GM21526 (cell line): ENCODE data around the gene RFX3.
A peak's percentile ranks its signal among the peaks of the same experiment; 100 is the strongest.

Experiments used
- ATAC-seq: cut with Tn5 transposase; IDR thresholded peaks from one replicate; pipeline ENCODE4 v1.9.1; 2021; ENCODE audit warnings: moderate library complexity; ENCODE audit not compliant: unreplicated experiment, low FRiP score

Gene RFX3

DNA sequence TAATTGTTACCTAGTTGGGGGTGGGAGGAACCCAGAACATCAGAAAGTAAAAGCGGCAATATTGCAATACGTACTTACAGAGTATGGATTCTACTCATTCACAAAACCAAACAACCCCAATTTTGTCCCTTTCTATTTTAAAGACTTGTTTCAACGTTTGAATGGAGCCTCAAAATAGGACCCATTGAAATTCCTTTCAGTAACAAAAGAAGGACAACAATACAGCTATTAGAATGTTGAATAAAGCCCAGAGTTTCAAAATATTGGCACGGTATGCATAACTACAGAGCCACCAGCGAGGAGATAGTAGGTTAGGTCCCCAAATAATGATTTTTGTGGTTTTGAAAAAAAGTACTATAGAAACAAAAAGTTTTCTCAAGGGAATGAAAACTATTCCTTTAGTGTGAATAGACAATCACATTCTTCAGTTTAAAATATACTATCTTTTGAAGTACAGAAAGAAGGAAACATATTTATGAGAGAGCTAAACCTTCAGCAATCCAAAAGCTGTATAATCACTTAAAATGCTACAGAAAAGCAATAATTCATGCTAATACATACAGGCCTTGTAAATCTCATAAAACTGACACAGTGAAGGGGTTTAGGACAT, 235.5 kb downstream of the RFX3 start:
- ATAC-seq, result no peak

GRCh38 chr9:3288686-3289085, 237.1 kb downstream of the RFX3 start:
- no peak for ATAC-seq

GRCh38 chr9:3285365-3286161, 240.2 kb downstream of the RFX3 start:
- no peak for ATAC-seq

DNA sequence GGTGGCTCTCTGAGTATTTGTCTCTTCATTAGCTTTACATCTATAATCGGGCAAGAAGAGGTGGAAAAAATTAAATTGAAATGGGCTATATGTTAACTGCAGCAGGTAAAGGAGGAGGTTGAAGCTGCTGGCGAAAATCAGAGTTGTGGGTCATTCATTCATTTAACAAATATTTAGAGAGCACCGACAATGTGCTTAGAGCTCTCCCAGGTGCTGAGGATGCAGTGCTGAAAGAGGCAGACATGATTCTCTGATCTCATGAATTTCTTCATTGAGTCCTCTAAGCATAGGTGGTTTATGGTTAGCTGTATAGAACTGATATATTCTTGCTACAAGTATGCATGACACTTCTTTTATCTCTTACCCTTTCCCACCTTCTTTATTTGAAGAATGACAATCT, 243.4 kb downstream of the RFX3 start:
- ATAC-seq, result no peak

DNA sequence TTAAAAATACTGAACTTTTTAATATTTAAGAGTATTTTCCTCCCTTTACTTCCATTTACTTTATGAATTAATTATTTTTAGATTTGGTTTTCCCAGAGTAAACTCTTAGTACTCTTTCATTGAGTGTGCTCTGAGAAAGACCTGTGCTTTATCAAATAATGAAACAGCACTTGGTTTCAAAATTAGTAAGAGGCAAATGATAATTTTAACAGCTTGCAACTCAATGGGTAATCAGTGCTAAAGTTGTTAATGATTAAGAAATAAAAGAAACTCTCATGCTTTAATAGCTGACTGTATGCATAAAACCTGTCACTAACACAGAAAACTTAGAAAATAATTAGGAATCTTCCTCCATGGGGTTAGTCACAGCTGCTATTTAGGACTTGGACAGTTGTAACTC, 244.4 kb downstream of the RFX3 start:
- ATAC-seq, result peak; percentile 56

- peak; percentile 68 for ATAC-seq
Observed at GRCh38 chr9:3277200-3277599, 248.6 kb downstream of the RFX3 start.

GRCh38 chr9:3271581-3271980, 254.2 kb downstream of the RFX3 start:
- ATAC-seq, result no peak

GRCh38 chr9:3271157-3271556, 254.6 kb downstream of the RFX3 start:
- ATAC-seq, result no peak

DNA sequence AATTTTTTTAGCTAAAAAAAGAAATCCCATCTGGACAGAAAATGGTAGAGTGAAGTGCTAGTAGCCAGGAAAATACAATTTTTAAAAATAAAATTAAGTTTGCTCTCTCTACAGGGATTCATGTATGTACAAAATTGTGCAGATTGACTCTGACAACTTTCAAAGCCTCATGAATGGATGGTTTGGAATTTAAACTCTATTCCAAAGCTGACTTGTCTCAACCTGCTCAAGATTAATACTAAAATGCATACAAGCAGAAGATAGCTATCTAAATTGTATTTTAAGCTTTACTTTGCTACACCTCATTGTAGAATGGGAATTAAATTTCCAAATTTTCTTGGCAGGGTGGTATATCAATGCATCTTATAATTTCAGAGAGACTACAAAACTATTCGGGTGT, 257.6 kb downstream of the RFX3 start:
- no peak for ATAC-seq

- no peak for ATAC-seq
Observed at GRCh38 chr9:3263698-3264097, 262.1 kb downstream of the RFX3 start.

GRCh38 chr9:3262826-3263529, 262.8 kb downstream of the RFX3 start:
- ATAC-seq, result no peak

DNA sequence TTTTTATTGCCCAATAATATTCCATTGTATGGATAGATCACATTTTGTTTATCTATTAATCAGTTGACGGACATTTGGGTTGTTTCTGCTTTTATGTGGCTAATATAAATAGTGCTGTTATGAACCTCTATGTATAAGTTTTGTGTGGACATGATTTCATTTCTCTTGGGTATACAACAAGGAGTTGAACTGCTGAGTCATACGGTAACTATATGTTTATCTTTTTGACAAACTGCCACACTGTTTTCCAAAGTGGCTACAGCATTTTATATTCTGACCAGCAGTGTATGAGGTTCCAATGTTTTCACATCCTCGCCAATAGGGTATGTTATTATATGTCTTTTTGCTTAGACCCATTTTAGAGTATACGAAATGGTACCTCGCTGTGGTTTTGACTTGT, 264.3 kb downstream of the RFX3 start:
- no peak for ATAC-seq

DNA sequence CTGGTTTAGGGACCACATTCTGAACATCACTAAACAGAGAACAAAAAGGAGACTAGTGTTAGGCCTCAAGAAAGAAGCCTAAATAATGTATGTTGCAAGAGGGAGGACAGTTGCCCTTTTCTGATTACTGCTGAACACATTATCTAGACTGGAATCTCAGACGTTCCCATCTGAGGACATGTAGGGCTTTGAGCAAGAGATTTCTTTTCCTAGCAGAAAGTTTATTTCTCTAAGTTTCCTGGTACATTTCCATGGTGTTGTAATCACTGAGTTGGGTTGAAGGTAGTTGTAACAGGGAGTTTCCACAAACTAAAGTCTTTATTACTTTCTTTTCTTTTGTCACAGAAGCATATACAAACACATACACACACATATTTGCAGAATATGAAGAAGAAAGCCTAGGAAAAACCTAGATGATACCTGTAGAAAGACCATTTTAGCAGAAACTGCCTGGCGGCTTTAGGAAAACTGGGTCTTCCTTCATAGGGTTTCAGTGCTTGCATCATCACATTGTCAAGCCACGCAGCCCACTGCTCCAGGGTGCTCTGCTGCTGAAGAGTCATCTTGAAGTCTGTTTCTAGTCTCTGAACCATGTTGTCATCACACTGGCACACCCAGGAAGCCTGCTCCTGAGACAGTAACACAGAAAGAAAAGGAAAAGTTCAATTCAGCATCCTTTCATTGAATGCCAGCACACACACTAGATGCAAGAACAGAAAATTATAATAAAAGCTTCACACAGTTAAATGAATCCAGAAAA, 269.1 kb downstream of the RFX3 start:
- ATAC-seq, result no peak

- no peak for ATAC-seq
Observed at GRCh38 chr9:3251309-3251708, 274.5 kb downstream of the RFX3 start.

GRCh38 chr9:3250741-3251140, 275.1 kb downstream of the RFX3 start:
- ATAC-seq, result no peak

GRCh38 chr9:3247211-3247610, 278.6 kb downstream of the RFX3 start:
- no peak for ATAC-seq

- no peak for ATAC-seq
Observed at GRCh38 chr9:3246241-3246640, 279.6 kb downstream of the RFX3 start.

- ATAC-seq, result peak; percentile 63
Observed at GRCh38 chr9:3244963-3245653, 280.7 kb downstream of the RFX3 start.

DNA sequence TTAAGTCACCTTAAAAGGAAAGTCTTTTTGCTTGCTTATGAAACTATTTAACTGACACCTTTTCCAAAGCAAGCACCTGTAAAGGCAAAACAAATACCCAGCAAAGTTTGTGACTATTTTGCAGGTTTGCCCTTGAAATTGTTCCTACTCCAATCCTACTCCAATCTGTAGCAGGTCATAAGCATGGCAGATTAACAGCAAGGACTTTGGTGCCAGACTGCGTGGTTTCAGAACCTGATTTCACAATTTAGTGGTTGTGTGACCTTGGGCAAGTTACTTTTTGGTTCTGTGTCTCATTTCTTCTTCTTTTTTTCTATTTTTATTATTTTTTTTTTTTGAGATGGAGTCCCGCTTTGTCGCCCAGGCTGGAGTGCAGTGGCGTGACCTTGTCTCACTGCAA, 282.1 kb downstream of the RFX3 start:
- ATAC-seq, result no peak

- no peak for ATAC-seq
Observed at GRCh38 chr9:3241290-3241689, 284.5 kb downstream of the RFX3 start.
